Ovary (tissue), 9 donors: Measurements from ENCODE around the gene DIS3L2. TPM values are rescaled to one million over a fixed set of nuclear protein-coding genes. Genes with fewer than 3 reads are reported as not detected.

Experiments
- DNase-seq, 5 donors: peaks; one replicate each; pipeline ENCODE4 v3.0.0-alpha.2; 2019 to 2020
- H3K27ac ChIP-seq, 2 donors: fragments of 200-600 bp; one replicate each; pipeline versions ENCODE4 v1.5.1 to v1.8.0; 2019 to 2022
- H3K27me3 ChIP-seq: fragments of 200-600 bp; one replicate; pipeline ENCODE4 v1.8.0; 2022
- H3K36me3 ChIP-seq: fragments of 200-600 bp; sonication (generic); one replicate; pipeline ENCODE4 v1.5.1; 2019
- H3K4me1 ChIP-seq: one replicate; pipeline ENCODE4 v1.8.1; 2013; ENCODE audit warnings: mild to moderate bottlenecking, moderate library complexity; ENCODE audit not compliant: insufficient read depth
- H3K4me3 ChIP-seq: fragments of 200-600 bp; sonication (generic); one replicate; pipeline ENCODE4 v1.5.1; 2017
- H3K9me3 ChIP-seq, 2 donors: fragments of 200-600 bp in 1 of 2; sonication (generic) in 1 of 2; one replicate each; pipeline versions ENCODE4 v1.5.1 to v1.8.1; 2013 to 2019; ENCODE audit warnings: mild to moderate bottlenecking in 1 of 2, moderate library complexity in 1 of 2
- CTCF ChIP-seq, 3 donors: fragments of 450-650 bp in 2 of 3; fragments of 200-600 bp in 1 of 3; IDR thresholded peaks; one replicate each; pipeline versions ENCODE4 v1.5.1 to v1.8.0; 2016 to 2022; ENCODE audit warnings: antibody characterized with exemption in 3 of 3, mild to moderate bottlenecking in 1 of 3
- EP300 ChIP-seq: sonication (generic); formaldehyde crosslinking; IDR thresholded peaks from one replicate; pipeline ENCODE4 v1.6.1; 2017; ENCODE audit warnings: antibody characterized with exemption
- POLR2A ChIP-seq: fragments of 450-650 bp; IDR thresholded peaks from one replicate; pipeline ENCODE4 v1.6.1; 2017; ENCODE audit warnings: antibody characterized with exemption, mild to moderate bottlenecking, moderate library complexity
- WGBS, 3 donors: extraction: QIAGEN DNeasy Blood & Tissue Kit in 1 of 3; methylation state at CpG; one replicate each; pipeline versions ENCODE4 v1.1.5 to v1.1.7; 2013 to 2017; 5-methylcytosine and 5-hydroxymethylcytosine counted together
- intact Hi-C, 4 donors: fragments of 100-400 bp; cut with DNase I; formaldehyde crosslinking; loops; one replicate each; pipeline versions ENCODE4 v1.11.0 to v1.15.1; 2022 to 2023
- polyA plus RNA-seq, 2 donors: library from polyadenylated mRNA; stranded (reverse); fragments of 200-250 nt in 1 of 2; fragments of 350-450 nt in 1 of 2; fragmentation: Illumina TruSeq in 1 of 2; extraction: RNeasy Lipid Tissue Mini Kit (QIAGEN cat#74804) in 1 of 2; gene quantifications; one replicate each; pipeline ENCODE4 v1.2.3, GENCODE V29; 2013 to 2014
- total RNA-seq, 7 donors: library from RNA; depleted of rRNA in 2 of 7; stranded (reverse); fragments of >200 nt in 2 of 7; fragmentation: NEBNext Ultra II Directional in 3 of 7; extraction: Animal tissue kit (Norgen Biotek cat#: 25700) in 3 of 7; gene quantifications; one replicate each; pipeline versions ENCODE4 v1.1.0 to v1.2.4, GENCODE V29; 2016 to 2023
- donor health status: DM: no; HTN: no; CAD: no; lungs with moderate emphysema.
- donor health status: DM: no; HTN: no; CAD: no.
- donor health status: Bipolar disorder and iron deficiency.
- donor health status: DM: yes; HTN: yes; CAD: no.
- donor health status: DM: no; HTN: no; CAD: no.
- donor health status: DM: yes; HTN: yes; CAD: no.

DIS3L2 gene
- total and polyA plus RNA-seq, 9 donors = 18.2 to 52.0 (median 32.8) TPM

GRCh38 chr2:232102380-232102779, 140.9 kb downstream of the DIS3L2 start:
- TF ChIP-seq EP300 (no peak), POLR2A (no peak), CTCF (IDR thresholded peaks at IDR 0.05) (no peak)
- DNase-seq = no peak
- Histone ChIP-seq H3K4me1 (no peaks in the 10 kb centered on the region), H3K27me3 (no peaks in the 10 kb centered on the region), H3K27ac (no peak overlapping the region), H3K4me3 (no peak overlapping the region), H3K36me3 (no peaks in the 10 kb centered on the region), H3K9me3 (peaks cover 0 to under 1% of the 10 kb centered on the region in 2 donors)
- intact Hi-C loops = no loop called here
- WGBS, 3 donors = 90 to 93% (median 92%) methylated on average over 4 of the region's 4 CpGs

- no peak for DNase-seq
- no peaks in the 10 kb centered on the region for H3K9me3 ChIP-seq
- H3K36me3 ChIP-seq = no peaks in the 10 kb centered on the region
- intact Hi-C loops = no loop called here
- TF ChIP-seq POLR2A (no peak), CTCF (IDR thresholded peaks at IDR 0.05) (no peak), EP300 (no peak)
- H3K27me3 ChIP-seq = no peaks in the 10 kb centered on the region
- WGBS, 3 donors = 94 to 97% (median 96%) methylated on average over 2 of the region's 2 CpGs
- H3K4me3 ChIP-seq = no peak overlapping the region
- no peak overlapping the region for H3K27ac ChIP-seq
- no peaks in the 10 kb centered on the region for H3K4me1 ChIP-seq
Measured at GRCh38 chr2:232103140-232103737, 141.7 kb downstream of the DIS3L2 start.

- no peak for TF ChIP-seq POLR2A
- no peak for TF ChIP-seq CTCF (IDR thresholded peaks at IDR 0.05)
- no peak for TF ChIP-seq EP300
- H3K4me1 ChIP-seq = no peaks in the 10 kb centered on the region
- H3K27ac ChIP-seq = no peak overlapping the region
- intact Hi-C loops = no loop called here
- DNase-seq = no peak
- H3K9me3 ChIP-seq = no peaks in the 10 kb centered on the region
- no peaks in the 10 kb centered on the region for H3K36me3 ChIP-seq
- H3K4me3 ChIP-seq = no peak overlapping the region
- H3K27me3 ChIP-seq = no peaks in the 10 kb centered on the region
- 90 to 98% (median 94%) methylated on average over 2 of the region's 2 CpGs for WGBS, 3 donors
Measured at GRCh38 chr2:232104076-232104646, 142.6 kb downstream of the DIS3L2 start.

- Histone ChIP-seq H3K4me1 (no peaks in the 10 kb centered on the region), H3K27ac (no peak overlapping the region), H3K9me3 (no peaks in the 10 kb centered on the region), H3K27me3 (no peaks in the 10 kb centered on the region), H3K36me3 (no peaks in the 10 kb centered on the region), H3K4me3 (no peak overlapping the region)
- 94 to 97% (median 94%) methylated on average over 1 of the region's 1 CpG for WGBS, 3 donors
- intact Hi-C loops = no loop called here
- TF ChIP-seq EP300 (no peak), CTCF (IDR thresholded peaks at IDR 0.05) (no peak), POLR2A (no peak)
- no peak for DNase-seq
Measured at GRCh38 chr2:232111551-232111950, 150.0 kb downstream of the DIS3L2 start.
